Ascending aorta (tissue), 2 donors: Measurements from ENCODE around the gene CACNA2D3. TPM values are rescaled to one million over a fixed set of nuclear protein-coding genes. Genes with fewer than 3 reads are reported as not detected.

Experiments
- DNase-seq, 2 donors: peaks; one replicate each; pipeline ENCODE4 v3.0.0-alpha.2; 2019; ENCODE audit warnings: low spot score in 2 of 2
- H3K27ac ChIP-seq, 2 donors: fragments of 200-600 bp; sonication (generic); one replicate each; pipeline ENCODE4 v1.5.1; 2016 to 2017; ENCODE audit warnings: mild to moderate bottlenecking in 1 of 2
- H3K27me3 ChIP-seq: fragments of 200-600 bp; sonication (generic); one replicate; pipeline ENCODE4 v1.5.1; 2017
- H3K36me3 ChIP-seq, 2 donors: fragments of 200-600 bp; sonication (generic); one replicate each; pipeline ENCODE4 v1.5.1; 2016
- H3K4me1 ChIP-seq, 2 donors: fragments of 200-600 bp; sonication (generic); one replicate each; pipeline ENCODE4 v1.5.1; 2016 to 2017; ENCODE audit warnings: mild to moderate bottlenecking in 1 of 2
- H3K4me3 ChIP-seq, 2 donors: fragments of 200-600 bp; sonication (generic); one replicate each; pipeline ENCODE4 v1.5.1; 2016 to 2017; ENCODE audit warnings: mild to moderate bottlenecking in 1 of 2
- H3K9me3 ChIP-seq, 2 donors: fragments of 200-600 bp; sonication (generic); one replicate each; pipeline ENCODE4 v1.5.1; 2016
- CTCF ChIP-seq, 3 experiments: fragments of 200-600 bp in 2 of 3; fragments of 450-650 bp in 1 of 3; sonication (generic) in 2 of 3; IDR thresholded peaks; one replicate each; pipeline ENCODE4 v1.5.1; 2016 to 2019; ENCODE audit warnings: antibody characterized with exemption in 3 of 3, mild to moderate bottlenecking in 1 of 3, moderate library complexity in 1 of 3
- intact Hi-C: fragments of 100-400 bp; cut with DNase I; formaldehyde crosslinking; loops from one replicate; pipeline ENCODE4 v1.15.1; 2023
- total RNA-seq: library from RNA; depleted of rRNA; stranded (reverse); fragments of >200 nt; gene quantifications from one replicate; pipeline ENCODE4 v1.1.0, GENCODE V29; 2016

Gene CACNA2D3
- total RNA-seq, 1 donor from 2014 or later: not detected

DNA sequence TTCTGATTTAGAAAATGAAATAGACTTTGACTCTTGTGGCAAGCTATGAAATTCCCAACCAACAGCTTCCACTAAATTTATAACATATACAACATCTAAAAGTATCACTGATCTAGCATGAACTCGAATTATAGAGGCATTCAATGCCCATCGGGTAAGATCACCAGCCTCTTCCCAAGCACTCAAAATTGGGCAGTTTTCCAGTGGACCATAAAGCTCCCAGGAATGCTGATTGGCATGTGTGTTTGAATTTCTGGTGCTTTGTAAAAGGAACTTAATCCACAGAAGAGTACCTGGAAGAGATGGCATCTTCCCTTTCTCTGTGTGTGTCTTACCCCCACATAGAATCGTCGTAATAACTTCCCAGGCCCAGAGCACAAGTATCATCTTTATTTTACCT, 795.5 kb downstream of the CACNA2D3 start:
- Histone ChIP-seq H3K27me3 (no peaks in the 10 kb centered on the region), H3K4me1 (no peaks in the 10 kb centered on the region), H3K27ac (no peak overlapping the region), H3K4me3 (no peak overlapping the region), H3K9me3 (no peaks in the 10 kb centered on the region), H3K36me3 (no peaks in the 10 kb centered on the region)
- no peak for TF ChIP-seq CTCF (IDR thresholded peaks at IDR 0.05)
- intact Hi-C loops: no loop called here
- DNase-seq: no peak

DNA sequence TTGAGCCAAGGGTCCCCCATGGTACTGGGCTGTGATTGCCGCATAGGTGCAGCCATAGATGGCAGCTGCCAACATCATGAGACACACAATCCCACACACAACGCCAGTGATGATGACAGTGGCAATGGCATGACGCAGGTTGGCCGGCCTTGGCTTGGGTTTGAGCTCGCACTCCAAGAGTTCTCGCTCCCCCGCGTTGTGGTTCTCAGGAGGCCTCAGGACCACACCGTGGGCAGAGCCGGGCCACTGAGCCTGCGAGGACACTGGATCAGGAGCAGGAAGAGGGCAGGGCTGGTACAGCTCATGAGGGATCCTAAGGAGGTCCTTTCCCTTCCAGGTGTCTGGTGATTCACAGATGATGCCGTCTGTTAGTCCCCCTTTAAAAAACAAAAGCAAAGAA, 796.2 kb downstream of the CACNA2D3 start:
- H3K27ac ChIP-seq: no peak overlapping the region
- intact Hi-C loops: no loop called here
- DNase-seq: no peak
- H3K27me3 ChIP-seq: no peaks in the 10 kb centered on the region
- no peaks in the 10 kb centered on the region for H3K36me3 ChIP-seq
- H3K9me3 ChIP-seq: no peaks in the 10 kb centered on the region
- no peak overlapping the region for H3K4me3 ChIP-seq
- no peaks in the 10 kb centered on the region for H3K4me1 ChIP-seq
- no peak for TF ChIP-seq CTCF (IDR thresholded peaks at IDR 0.05)

DNA sequence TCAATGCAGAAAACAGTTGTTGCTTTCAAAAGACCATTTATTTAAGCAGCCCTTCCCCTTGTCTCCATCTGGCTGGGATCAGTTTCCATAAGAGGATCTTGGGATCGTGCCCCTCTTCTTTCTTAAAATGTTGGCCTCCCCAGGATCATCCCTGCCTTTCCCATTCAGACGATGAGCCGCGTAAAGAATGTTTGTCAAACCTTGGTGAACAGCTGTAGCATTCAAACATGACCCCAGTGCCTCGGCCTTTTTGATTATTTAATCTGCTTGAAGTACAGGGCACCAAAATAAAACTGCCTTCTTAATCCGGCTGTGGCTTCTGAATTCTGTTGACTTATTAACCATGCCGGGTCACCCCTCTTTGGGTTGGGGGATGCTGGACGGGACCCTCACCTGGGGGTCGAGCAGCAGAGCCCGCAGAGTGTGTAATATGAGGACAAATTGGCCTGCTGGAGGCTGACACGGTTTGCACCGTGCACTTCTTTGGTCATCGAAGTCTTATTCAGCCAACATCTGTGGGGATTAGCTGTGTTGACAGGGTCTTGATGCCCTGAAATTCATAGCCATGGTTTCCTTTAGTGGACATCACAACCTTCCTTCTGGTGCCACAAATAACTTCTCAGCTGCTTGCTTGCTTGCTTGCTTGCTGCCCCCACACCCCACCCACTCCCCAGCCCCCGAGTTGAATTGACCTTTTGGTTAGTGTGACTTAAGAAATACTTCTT, 805.9 kb downstream of the CACNA2D3 start, which contains the start of gene LRTM1:
LRTM1 (minus strand) TSS at position 14 of the 725 bp plus-strand sequence. CDS start 148 bp downstream, outside the sequence.
- DNase-seq: no peak
- H3K4me1 ChIP-seq: no peaks in the 10 kb centered on the region
- H3K27ac ChIP-seq: no peak within 1 kb of the TSS
- H3K36me3 ChIP-seq: no peaks in the 10 kb centered on the region
- no peaks in the 10 kb centered on the region for H3K27me3 ChIP-seq
- no peak within 1 kb of the TSS for H3K4me3 ChIP-seq
- intact Hi-C loops: no loop called here
- H3K9me3 ChIP-seq: no peaks in the 10 kb centered on the region
- no peak for TF ChIP-seq CTCF (IDR thresholded peaks at IDR 0.05)

GRCh38 chr3:54931182-54931581, 808.8 kb downstream of the CACNA2D3 start:
- no peaks in the 10 kb centered on the region for H3K4me1 ChIP-seq
- DNase-seq: no peak
- H3K36me3 ChIP-seq: no peaks in the 10 kb centered on the region
- no peak overlapping the region for H3K27ac ChIP-seq
- intact Hi-C loops: no loop called here
- H3K27me3 ChIP-seq: no peaks in the 10 kb centered on the region
- no peak overlapping the region for H3K4me3 ChIP-seq
- no peaks in the 10 kb centered on the region for H3K9me3 ChIP-seq
- TF ChIP-seq CTCF (IDR thresholded peaks at IDR 0.05): no peak

DNA sequence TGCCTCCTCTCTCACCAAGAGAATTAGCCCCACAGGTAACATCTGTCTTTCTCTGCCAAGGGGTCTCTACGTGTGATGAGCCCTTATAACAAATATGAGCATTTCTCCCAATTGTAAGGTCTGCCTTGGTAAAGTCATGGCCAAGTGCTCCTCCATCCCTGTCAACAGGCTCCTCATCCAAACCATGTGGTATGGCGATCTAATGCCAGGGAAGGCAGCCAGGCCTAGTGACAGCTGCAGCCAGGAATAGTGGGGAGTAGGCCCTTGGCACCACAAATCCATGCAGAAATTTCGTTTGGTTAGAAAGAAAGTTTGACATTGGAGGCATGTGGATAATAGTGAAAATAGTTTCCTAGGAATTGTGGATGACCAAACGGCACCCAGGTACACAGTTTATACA, 810.3 kb downstream of the CACNA2D3 start:
- H3K9me3 ChIP-seq: no peaks in the 10 kb centered on the region
- H3K27ac ChIP-seq: no peak overlapping the region
- H3K4me1 ChIP-seq: no peaks in the 10 kb centered on the region
- H3K36me3 ChIP-seq: no peaks in the 10 kb centered on the region
- H3K27me3 ChIP-seq: no peaks in the 10 kb centered on the region
- intact Hi-C loops: no loop called here
- no peak for TF ChIP-seq CTCF (IDR thresholded peaks at IDR 0.05)
- H3K4me3 ChIP-seq: no peak overlapping the region
- no peak for DNase-seq
